DMS 273 (cell line): ENCODE data around the gene ZC2HC1B.

ENCODE experiments used
- DNase-seq: peaks from one replicate; lab custom pipeline; 2025; ENCODE audit not compliant: unreplicated experiment; lab: John Stamatoyannopoulos, UW

Gene ZC2HC1B

DNA sequence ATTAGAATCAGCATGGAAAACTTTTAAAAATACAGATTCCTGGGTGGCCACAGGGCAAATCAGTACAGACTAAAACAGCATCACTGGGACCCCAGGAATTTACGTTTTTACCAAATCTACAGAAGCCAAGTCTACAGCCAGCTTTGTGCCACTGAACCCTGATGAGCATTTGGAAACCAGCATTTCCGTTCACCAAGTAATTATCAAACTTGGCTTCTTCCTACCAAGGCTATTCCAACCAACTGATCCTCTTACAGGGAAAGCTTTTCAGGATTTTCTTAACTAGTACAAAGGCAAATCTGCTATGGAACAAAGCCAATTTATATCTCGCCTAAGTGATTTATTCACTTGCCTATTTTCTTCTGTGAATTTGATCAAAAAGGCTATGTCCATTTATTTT is 96.8 kb downstream of the ZC2HC1B start:
- DNase-seq: no peak

GRCh38 chr6:143961886-143962878 is 97.9 kb downstream of the ZC2HC1B start:
- no peak for DNase-seq

DNA sequence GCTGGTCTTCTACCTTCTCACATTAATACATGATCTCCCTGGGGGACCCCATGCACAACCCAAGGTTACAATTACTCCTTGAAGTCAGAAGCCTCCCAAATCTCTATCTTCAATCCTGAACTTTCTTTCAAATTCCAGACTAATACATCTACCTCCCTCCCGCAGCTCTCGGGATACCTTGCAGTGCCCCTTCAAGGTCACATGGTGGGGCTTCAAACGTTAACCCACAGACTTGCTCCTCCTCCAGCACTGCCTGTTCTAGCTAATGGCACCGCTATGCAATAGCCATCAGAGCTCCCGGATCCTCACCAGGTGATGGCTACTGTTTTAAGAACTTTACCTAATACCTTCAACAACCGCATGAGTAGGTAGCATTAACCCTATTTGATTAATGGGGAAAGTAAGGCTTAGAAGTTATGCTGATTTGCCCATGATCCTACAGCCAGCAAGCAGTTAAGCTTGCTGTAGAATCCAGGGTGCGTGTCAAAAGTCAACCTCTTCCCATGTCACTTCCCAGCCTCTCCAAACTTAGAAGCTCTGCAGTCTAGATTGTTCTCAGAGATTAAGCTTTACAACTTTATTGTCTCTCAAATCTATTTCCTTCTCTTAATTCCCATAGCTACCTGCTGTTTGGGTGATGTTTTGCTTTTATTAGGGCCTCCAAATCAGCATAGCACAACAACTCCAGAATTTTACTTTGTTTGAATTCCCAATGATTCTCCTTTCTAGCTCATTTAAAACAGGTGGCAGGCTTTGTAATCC is 99.1 kb downstream of the ZC2HC1B start:
- DNase-seq: no peak

GRCh38 chr6:143964674-143965081 is 100.4 kb downstream of the ZC2HC1B start:
- no peak for DNase-seq

DNA sequence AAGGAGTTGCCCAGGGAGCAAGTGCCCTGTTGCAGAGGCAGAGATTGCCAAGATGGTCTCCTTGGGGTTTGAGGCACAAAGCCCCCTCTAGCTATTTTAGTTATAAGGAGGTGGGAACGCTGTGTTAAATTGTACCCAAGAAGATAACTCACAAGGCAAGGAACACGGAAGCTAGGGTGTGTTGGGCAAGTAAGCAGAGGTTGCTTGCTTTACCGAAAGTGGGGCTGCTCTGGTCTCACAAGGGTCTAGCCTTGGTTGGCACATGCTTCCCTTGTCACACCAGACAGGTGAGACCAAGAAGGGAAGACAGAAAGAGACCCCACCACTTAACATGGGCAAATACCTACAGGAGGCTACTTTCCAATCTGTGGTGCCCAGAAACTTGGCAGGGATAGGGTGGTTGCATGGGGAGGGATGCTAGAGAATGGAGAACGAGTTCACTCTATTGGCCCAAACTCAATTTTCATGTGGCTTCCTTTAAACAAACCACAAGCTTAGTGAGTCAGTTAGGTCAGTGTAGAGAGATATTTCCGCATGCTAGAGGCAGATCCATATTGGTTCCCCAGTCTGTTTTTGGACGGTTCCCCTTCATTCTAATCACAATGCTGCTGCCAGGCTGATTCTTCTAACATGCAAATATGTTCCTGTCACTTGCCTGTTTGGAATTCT is 101.4 kb downstream of the ZC2HC1B start:
- DNase-seq: no peak

DNA sequence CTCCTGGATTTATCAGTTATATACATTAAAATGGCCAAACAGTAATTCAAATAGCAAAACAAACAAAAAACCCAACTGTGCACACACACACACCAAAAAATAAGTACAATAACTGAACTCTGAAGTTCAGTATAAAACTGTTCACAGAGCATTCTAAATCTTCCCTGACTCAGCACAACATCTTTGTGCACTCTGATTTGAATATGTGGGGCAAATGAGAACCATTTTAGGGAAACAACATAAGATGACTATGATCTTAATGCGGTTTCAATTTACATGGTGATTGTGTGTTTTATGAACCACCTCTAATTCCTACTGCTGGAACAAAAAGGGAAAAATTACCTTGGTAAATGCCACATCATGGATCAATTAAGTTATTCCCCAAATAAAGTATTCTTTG is 102.0 kb downstream of the ZC2HC1B start:
- DNase-seq: no peak

GRCh38 chr6:143967706-143968376 is 103.6 kb downstream of the ZC2HC1B start:
- DNase-seq: no peak

GRCh38 chr6:143969077-143969476 is 104.8 kb downstream of the ZC2HC1B start:
- DNase-seq: no peak

DNA sequence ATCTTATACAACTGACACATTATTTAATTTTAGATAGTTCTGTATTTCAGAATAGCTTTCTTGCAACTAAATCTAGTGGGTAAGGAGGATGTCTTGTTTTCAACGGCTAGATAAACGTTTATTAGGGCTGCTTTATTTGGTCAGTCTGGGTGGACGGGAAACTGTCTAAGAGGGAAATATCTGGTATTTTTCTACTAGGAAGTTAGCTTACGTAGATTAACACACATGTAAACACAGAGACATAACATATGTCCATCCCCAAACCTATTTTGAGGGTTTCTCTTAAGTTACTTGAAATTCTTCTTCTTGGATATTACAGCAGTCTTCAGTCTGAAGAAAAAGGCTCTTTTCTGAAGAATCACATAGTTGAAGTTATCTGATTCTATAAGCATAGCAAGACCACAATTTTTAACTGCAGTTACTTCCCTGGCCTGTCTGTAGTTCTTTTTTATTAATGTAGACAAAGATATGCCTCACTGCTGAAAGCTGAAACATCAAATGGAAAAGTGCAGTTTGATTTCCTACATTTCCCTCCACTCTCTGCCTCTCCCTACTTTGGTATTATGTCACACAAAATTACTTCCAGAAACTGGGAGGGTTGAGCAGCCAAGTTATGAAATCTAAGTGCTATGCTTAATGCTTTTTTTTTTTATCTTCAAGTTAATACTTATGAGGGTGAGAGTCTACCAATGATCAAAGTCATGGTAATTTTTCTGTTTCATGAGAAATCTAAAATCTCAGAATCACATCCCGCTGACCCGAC is 106.4 kb downstream of the ZC2HC1B start:
- DNase-seq: no peak

GRCh38 chr6:143971482-143972205 is 107.4 kb downstream of the ZC2HC1B start:
- DNase-seq: no peak

- DNase-seq: no peak
Observed at GRCh38 chr6:143973097-143973966, 109.1 kb downstream of the ZC2HC1B start.

- DNase-seq: no peak
Observed at GRCh38 chr6:143974089-143974488, 109.8 kb downstream of the ZC2HC1B start.

- DNase-seq: no peak
Observed at GRCh38 chr6:143976806-143977349, 112.6 kb downstream of the ZC2HC1B start.

GRCh38 chr6:143980921-143981320 is 116.6 kb downstream of the ZC2HC1B start:
- no peak for DNase-seq

GRCh38 chr6:143982968-143983367 is 118.7 kb downstream of the ZC2HC1B start:
- DNase-seq: no peak

DNA sequence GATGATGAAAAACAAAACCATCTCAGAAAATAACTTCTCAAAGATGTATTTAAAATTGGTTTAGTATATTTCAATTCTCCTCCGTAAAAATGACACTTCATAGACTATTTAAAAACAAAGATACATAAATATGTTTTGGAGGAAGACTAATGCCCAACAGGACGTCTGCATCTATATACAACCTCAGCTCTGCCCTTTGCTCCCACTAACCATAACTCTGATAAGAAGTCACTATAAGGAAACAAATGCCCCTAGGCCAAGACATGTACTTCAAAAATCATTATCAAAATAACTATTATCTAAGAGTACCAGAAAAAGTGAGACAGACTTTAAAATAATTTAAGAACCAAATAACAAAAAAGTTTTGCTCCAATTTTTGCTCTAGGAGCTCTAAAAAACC is 120.4 kb downstream of the ZC2HC1B start:
- DNase-seq: no peak

GRCh38 chr6:143986463-143987065 is 122.3 kb downstream of the ZC2HC1B start:
- no peak for DNase-seq
